ENCODE measurements around the gene INTS3. TPM values are rescaled to one million over a fixed set of nuclear protein-coding genes. Genes with fewer than 3 reads are reported as not detected.

INTS3 gene
- total and polyA plus RNA-seq, 2 donors (not counting 1 experiment from before 2014, with no cell fraction given) = 31.4 to 37.3 TPM

DNA sequence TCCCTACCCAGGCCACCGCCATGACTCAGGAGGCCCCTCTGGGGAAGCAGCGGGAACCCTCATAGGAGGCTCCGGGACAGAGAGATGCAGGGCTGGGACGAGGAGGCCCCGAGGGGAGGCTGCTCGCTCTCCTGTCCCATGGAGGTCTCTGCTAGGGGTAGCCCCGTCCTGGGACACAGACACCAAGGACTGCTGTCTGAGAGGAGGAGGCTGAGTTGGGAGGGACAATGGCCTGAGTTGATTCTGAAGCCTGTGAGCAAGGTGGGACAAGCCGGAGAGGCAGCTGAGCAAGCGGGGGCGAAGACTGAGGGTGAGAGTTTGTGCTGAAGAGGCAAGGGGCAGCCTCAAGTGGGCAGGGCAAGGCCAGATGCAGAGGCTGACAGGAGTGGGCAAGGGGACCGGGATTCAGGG is 64.8 kb downstream of the INTS3 start:
- no peak overlapping the region for H3K4me3 ChIP-seq (replicated peaks in 1 of 4; ENCODE audit: control extremely low read depth in 1 of 4, insufficient read depth in 1 of 4, low read depth in 3 of 4, low read length in 4 of 4)
- no peak overlapping the region for H2AFZ ChIP-seq (ENCODE audit: low read length)
- no peaks in the 10 kb centered on the region for H3K79me2 ChIP-seq (ENCODE audit: control insufficient read depth, insufficient read depth, low read length)
- TF ChIP-seq EZH2 (IDR thresholded peaks at IDR 0.05; ENCODE audit: low read length, missing control alignments) (no peak), CTCF (conservative IDR thresholded peaks at IDR 0.05 in 1 of 2, IDR thresholded peaks at IDR 0.05 in 1 of 2; ENCODE audit: low read depth in 1 of 2, low read length in 2 of 2) (no peak)
- no peak overlapping the region for H3K4me2 ChIP-seq (ENCODE audit: extremely low read depth, insufficient read depth, low read length)
- H3K27me3 ChIP-seq (ENCODE audit: control insufficient read depth, insufficient read depth, low read length) = no peaks in the 10 kb centered on the region
- H3K9me3 ChIP-seq (ENCODE audit: control insufficient read depth, insufficient read depth, low read depth, low read length) = no peaks in the 10 kb centered on the region
- no peak overlapping the region for H3K9ac ChIP-seq (ENCODE audit: insufficient read depth, low read length)
- H4K20me1 ChIP-seq (ENCODE audit: control insufficient read depth, extremely low read depth, insufficient read depth, low read length) = no peaks in the 10 kb centered on the region
- no peaks in the 10 kb centered on the region for H3K36me3 ChIP-seq (ENCODE audit: control insufficient read depth, insufficient read depth, low read length)
- H3K27ac ChIP-seq (ENCODE audit: insufficient read depth, low read length) = no peak overlapping the region
- no peak for DNase-seq (ENCODE audit: low read depth in 2 of 2)
- H3K4me1 ChIP-seq (ENCODE audit: control insufficient read depth, extremely low read depth, insufficient read depth, low read length) = peaks cover 18% of the 10 kb centered on the region

GRCh38 chr1:153793261-153793972 is 65.6 kb downstream of the INTS3 start:
- no peak for DNase-seq (ENCODE audit: low read depth in 2 of 2)
- no peak overlapping the region for H3K9ac ChIP-seq (ENCODE audit: insufficient read depth, low read length)
- no peak overlapping the region for H3K4me2 ChIP-seq (ENCODE audit: extremely low read depth, insufficient read depth, low read length)
- H3K27ac ChIP-seq (ENCODE audit: insufficient read depth, low read length) = no peak overlapping the region
- H3K27me3 ChIP-seq (ENCODE audit: control insufficient read depth, insufficient read depth, low read length) = no peaks in the 10 kb centered on the region
- no peak for TF ChIP-seq CTCF (conservative IDR thresholded peaks at IDR 0.05 in 1 of 2, IDR thresholded peaks at IDR 0.05 in 1 of 2; ENCODE audit: low read depth in 1 of 2, low read length in 2 of 2)
- no peak for TF ChIP-seq EZH2 (IDR thresholded peaks at IDR 0.05; ENCODE audit: low read length, missing control alignments)
- no peaks in the 10 kb centered on the region for H4K20me1 ChIP-seq (ENCODE audit: control insufficient read depth, extremely low read depth, insufficient read depth, low read length)
- H3K9me3 ChIP-seq (ENCODE audit: control insufficient read depth, insufficient read depth, low read depth, low read length) = no peaks in the 10 kb centered on the region
- no peak overlapping the region for H3K4me3 ChIP-seq (replicated peaks in 1 of 4; ENCODE audit: control extremely low read depth in 1 of 4, insufficient read depth in 1 of 4, low read depth in 3 of 4, low read length in 4 of 4)
- no peaks in the 10 kb centered on the region for H3K36me3 ChIP-seq (ENCODE audit: control insufficient read depth, insufficient read depth, low read length)
- no peaks in the 10 kb centered on the region for H3K79me2 ChIP-seq (ENCODE audit: control insufficient read depth, insufficient read depth, low read length)
- peaks cover 18% of the 10 kb centered on the region for H3K4me1 ChIP-seq (ENCODE audit: control insufficient read depth, extremely low read depth, insufficient read depth, low read length)
- H2AFZ ChIP-seq (ENCODE audit: low read length) = no peak overlapping the region

- no peak overlapping the region for H3K4me2 ChIP-seq (ENCODE audit: extremely low read depth, insufficient read depth, low read length)
- no peak for TF ChIP-seq EZH2 (IDR thresholded peaks at IDR 0.05; ENCODE audit: low read length, missing control alignments)
- no peak for TF ChIP-seq CTCF (conservative IDR thresholded peaks at IDR 0.05 in 1 of 2, IDR thresholded peaks at IDR 0.05 in 1 of 2; ENCODE audit: low read depth in 1 of 2, low read length in 2 of 2)
- H3K4me3 ChIP-seq (replicated peaks in 1 of 4; ENCODE audit: control extremely low read depth in 1 of 4, insufficient read depth in 1 of 4, low read depth in 3 of 4, low read length in 4 of 4) = no peak overlapping the region
- no peak for DNase-seq (ENCODE audit: low read depth in 2 of 2)
- H3K27ac ChIP-seq (ENCODE audit: insufficient read depth, low read length) = no peak overlapping the region
- no peak overlapping the region for H3K9ac ChIP-seq (ENCODE audit: insufficient read depth, low read length)
- no peaks in the 10 kb centered on the region for H4K20me1 ChIP-seq (ENCODE audit: control insufficient read depth, extremely low read depth, insufficient read depth, low read length)
- H3K36me3 ChIP-seq (ENCODE audit: control insufficient read depth, insufficient read depth, low read length) = no peaks in the 10 kb centered on the region
- no peaks in the 10 kb centered on the region for H3K9me3 ChIP-seq (ENCODE audit: control insufficient read depth, insufficient read depth, low read depth, low read length)
- H3K27me3 ChIP-seq (ENCODE audit: control insufficient read depth, insufficient read depth, low read length) = no peaks in the 10 kb centered on the region
- H3K79me2 ChIP-seq (ENCODE audit: control insufficient read depth, insufficient read depth, low read length) = no peaks in the 10 kb centered on the region
- no peak overlapping the region for H2AFZ ChIP-seq (ENCODE audit: low read length)
- peaks cover 18% of the 10 kb centered on the region for H3K4me1 ChIP-seq (ENCODE audit: control insufficient read depth, extremely low read depth, insufficient read depth, low read length)
These were observed 66.2 kb downstream of the INTS3 start for GRCh38 chr1:153793973-153794615.
